SU-DHL-6 (cell line): Measurements from ENCODE around the gene SIM2.

Source experiments
- H2AFZ ChIP-seq: fragments of 200-600 bp; sonication (generic); 2 replicates; pipeline ENCODE4 v1.6.1; 2014; ENCODE audit warnings: low read depth, mild to moderate bottlenecking, moderate library complexity, mixed read lengths, antibody characterized with exemption, low read length; ENCODE audit not compliant: severe bottlenecking
- H3F3A ChIP-seq: fragments of 200-600 bp; shearing (Covaris generic); 2 replicates; pipeline ENCODE4 v1.6.0; 2016; ENCODE audit warnings: antibody characterized with exemption, mild to moderate bottlenecking; ENCODE audit not compliant: insufficient read depth
- H3K27ac ChIP-seq: fragments of 200-600 bp; sonication (generic); 2 replicates; pipeline ENCODE4 v1.5.1; 2016; ENCODE audit warnings: low read depth, mild to moderate bottlenecking, low read length, moderate library complexity, mixed read lengths
- H3K27me3 ChIP-seq: fragments of 200-600 bp; sonication (generic), shearing (Covaris generic); 2 replicates; pipeline ENCODE4 v1.6.0; 2014; ENCODE audit warnings: mild to moderate bottlenecking, low read length
- H3K36me3 ChIP-seq: fragments of 200-600 bp; sonication (generic); 2 replicates; pipeline ENCODE4 v1.6.1; 2014; ENCODE audit warnings: mild to moderate bottlenecking, low read length, mixed read lengths
- H3K4me2 ChIP-seq: fragments of 300-600, 200-600 bp; shearing (Covaris generic), sonication (generic); 2 replicates; pipeline ENCODE4 v1.6.0; 2014; ENCODE audit warnings: low read length, low read depth, mild to moderate bottlenecking; ENCODE audit not compliant: poor library complexity, severe bottlenecking
- H3K4me3 ChIP-seq: fragments of 200-600 bp; sonication (generic); 2 replicates; pipeline ENCODE4 v1.5.1; 2014; ENCODE audit warnings: antibody characterized with exemption, low read length, mild to moderate bottlenecking, mixed read lengths; ENCODE audit not compliant: insufficient read depth, poor library complexity, severe bottlenecking
- H3K79me2 ChIP-seq: fragments of 200-600 bp; sonication (generic); 2 replicates; pipeline ENCODE4 v1.6.1; 2014; ENCODE audit warnings: mild to moderate bottlenecking, low read length, moderate library complexity; ENCODE audit not compliant: insufficient read depth
- H3K9ac ChIP-seq: fragments of 200-600 bp; sonication (generic); 2 replicates; pipeline ENCODE4 v1.7.0; 2014; ENCODE audit warnings: mild to moderate bottlenecking, low read length
- H3K9me2 ChIP-seq: fragments of 200-600 bp; sonication (generic); replicated peaks from 2 replicates; pipeline ENCODE4 v1.6.1; 2014; ENCODE audit warnings: low read length; ENCODE audit not compliant: insufficient read depth
- H3K9me3 ChIP-seq: fragments of 200-600 bp; sonication (generic); 2 replicates; pipeline ENCODE4 v1.6.1; 2014; ENCODE audit warnings: low read length, mixed read lengths; ENCODE audit not compliant: insufficient read depth
- H4K20me1 ChIP-seq: fragments of 200-600 bp; sonication (generic); 2 replicates; pipeline ENCODE4 v1.6.1; 2014; ENCODE audit warnings: low read depth, mild to moderate bottlenecking, antibody characterized with exemption, low read length, moderate library complexity, mixed read lengths
- EZH2phosphoT487 ChIP-seq: fragments of 200-600 bp; sonication (generic), shearing (Covaris generic); conservative IDR thresholded peaks from 2 replicates; pipeline ENCODE4 v1.6.1; 2018; ENCODE audit warnings: mild to moderate bottlenecking, antibody characterized with exemption, low read length, moderate library complexity, mixed read lengths
- TF ChIP-seq, protein P1 (sequence below): fragments of 200-600 bp; sonication (generic); IDR thresholded peaks from one replicate; pipeline ENCODE4 v1.5.1; 2017; ENCODE audit warnings: antibody characterized with exemption, mild to moderate bottlenecking, low read length, moderate library complexity; ENCODE audit not compliant: insufficient read depth, poor library complexity, severe bottlenecking

The SIM2 gene

GRCh38 chr21:36791695-36792470, 93.0 kb downstream of the SIM2 start:
- 0 out of 2 replicates have a peak, but pooled peaks cover 5% of the 10 kb centered on the region for H3K9me3 ChIP-seq
- no peak overlapping the region for H2AFZ ChIP-seq
- no peak overlapping the region for H3K27ac ChIP-seq
- H4K20me1 ChIP-seq, result no peaks in the 10 kb centered on the region
- H3K9ac ChIP-seq, result no peak overlapping the region
- TF ChIP-seq EZH2phosphoT487, result no peak
- TF ChIP-seq, protein P1, sequence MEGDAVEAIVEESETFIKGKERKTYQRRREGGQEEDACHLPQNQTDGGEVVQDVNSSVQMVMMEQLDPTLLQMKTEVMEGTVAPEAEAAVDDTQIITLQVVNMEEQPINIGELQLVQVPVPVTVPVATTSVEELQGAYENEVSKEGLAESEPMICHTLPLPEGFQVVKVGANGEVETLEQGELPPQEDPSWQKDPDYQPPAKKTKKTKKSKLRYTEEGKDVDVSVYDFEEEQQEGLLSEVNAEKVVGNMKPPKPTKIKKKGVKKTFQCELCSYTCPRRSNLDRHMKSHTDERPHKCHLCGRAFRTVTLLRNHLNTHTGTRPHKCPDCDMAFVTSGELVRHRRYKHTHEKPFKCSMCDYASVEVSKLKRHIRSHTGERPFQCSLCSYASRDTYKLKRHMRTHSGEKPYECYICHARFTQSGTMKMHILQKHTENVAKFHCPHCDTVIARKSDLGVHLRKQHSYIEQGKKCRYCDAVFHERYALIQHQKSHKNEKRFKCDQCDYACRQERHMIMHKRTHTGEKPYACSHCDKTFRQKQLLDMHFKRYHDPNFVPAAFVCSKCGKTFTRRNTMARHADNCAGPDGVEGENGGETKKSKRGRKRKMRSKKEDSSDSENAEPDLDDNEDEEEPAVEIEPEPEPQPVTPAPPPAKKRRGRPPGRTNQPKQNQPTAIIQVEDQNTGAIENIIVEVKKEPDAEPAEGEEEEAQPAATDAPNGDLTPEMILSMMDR, result no peak
- H3K4me3 ChIP-seq, result no peak overlapping the region
- H3K9me2 ChIP-seq, result no peaks in the 10 kb centered on the region
- no peaks in the 10 kb centered on the region for H3F3A ChIP-seq
- H3K36me3 ChIP-seq, result no peaks in the 10 kb centered on the region
- no peak overlapping the region for H3K4me2 ChIP-seq
- H3K79me2 ChIP-seq, result no peaks in the 10 kb centered on the region
- no peaks in the 10 kb centered on the region for H3K27me3 ChIP-seq

DNA sequence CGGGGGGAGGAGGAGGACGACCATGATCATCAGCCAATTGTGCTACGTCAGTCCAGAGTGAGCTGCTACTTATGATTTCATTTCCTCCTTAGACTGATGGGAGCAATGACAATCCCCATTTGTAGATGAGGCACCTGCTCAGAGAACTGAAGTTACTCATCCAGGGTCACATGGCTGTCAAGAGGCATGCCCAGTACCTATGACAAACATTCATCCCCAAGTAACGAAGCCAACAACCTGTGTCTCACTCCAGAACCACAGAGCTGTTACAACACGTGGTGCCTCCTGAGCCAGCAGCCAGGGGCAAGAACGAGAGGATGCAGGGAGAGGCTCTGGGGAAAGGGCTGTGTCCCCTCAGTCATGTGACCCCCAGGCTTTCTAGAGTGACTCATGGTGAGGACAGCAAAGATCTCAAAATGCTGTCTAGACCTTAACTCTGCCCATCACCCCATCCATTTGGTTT, 93.6 kb downstream of the SIM2 start:
- H3K9me2 ChIP-seq, result no peaks in the 10 kb centered on the region
- no peak overlapping the region for H3K27ac ChIP-seq
- no peaks in the 10 kb centered on the region for H4K20me1 ChIP-seq
- H3K27me3 ChIP-seq, result no peaks in the 10 kb centered on the region
- H3K4me2 ChIP-seq, result no peak overlapping the region
- H3K9ac ChIP-seq, result no peak overlapping the region
- H2AFZ ChIP-seq, result no peak overlapping the region
- H3K4me3 ChIP-seq, result no peak overlapping the region
- no peaks in the 10 kb centered on the region for H3K79me2 ChIP-seq
- H3F3A ChIP-seq, result no peaks in the 10 kb centered on the region
- H3K9me3 ChIP-seq, result 0 out of 2 replicates have a peak, but pooled peaks cover 5% of the 10 kb centered on the region
- TF ChIP-seq, protein P1, result no peak
- TF ChIP-seq EZH2phosphoT487, result no peak
- no peaks in the 10 kb centered on the region for H3K36me3 ChIP-seq

- H3K27ac ChIP-seq, result no peak overlapping the region
- H3K4me3 ChIP-seq, result no peak overlapping the region
- H3F3A ChIP-seq, result no peaks in the 10 kb centered on the region
- no peak overlapping the region for H3K9ac ChIP-seq
- no peak overlapping the region for H2AFZ ChIP-seq
- no peaks in the 10 kb centered on the region for H4K20me1 ChIP-seq
- no peaks in the 10 kb centered on the region for H3K27me3 ChIP-seq
- H3K4me2 ChIP-seq, result no peak overlapping the region
- H3K36me3 ChIP-seq, result no peaks in the 10 kb centered on the region
- no peak for TF ChIP-seq EZH2phosphoT487
- TF ChIP-seq, protein P1, result no peak
- no peaks in the 10 kb centered on the region for H3K9me2 ChIP-seq
- no peaks in the 10 kb centered on the region for H3K79me2 ChIP-seq
- H3K9me3 ChIP-seq, result 0 out of 2 replicates have a peak, but pooled peaks cover 5% of the 10 kb centered on the region
These were observed 97.2 kb downstream of the SIM2 start for GRCh38 chr21:36796070-36796469.
